Memory B cell (primary cell): ENCODE results near the gene SPRY2.

Experiments used
- ATAC-seq: fragments of 150-1000 bp; cut with Tn5 transposase; 2 replicates; pipeline ENCODE4 v1.10.0; 2021; ENCODE audit warnings: low read depth, mild to moderate bottlenecking, moderate library complexity
- DNase-seq, 2 donors: peaks; one replicate each; pipeline ENCODE4 v3.0.0; 2022; ENCODE audit warnings: low spot score in 2 of 2
- H3K27ac Mint-ChIP-seq: one replicate; pipeline ENCODE4 v1.8.0; 2022; ENCODE audit warnings: mild to moderate bottlenecking, moderate library complexity, mixed read lengths
- H3K27me3 Mint-ChIP-seq: one replicate; pipeline ENCODE4 v1.8.0; 2022; ENCODE audit warnings: mixed read lengths
- H3K36me3 Mint-ChIP-seq: one replicate; pipeline ENCODE4 v1.8.0; 2022; ENCODE audit warnings: mild to moderate bottlenecking, mixed read lengths
- H3K4me1 Mint-ChIP-seq: one replicate; pipeline ENCODE4 v1.8.0; 2022; ENCODE audit warnings: mixed read lengths
- H3K4me3 Mint-ChIP-seq: one replicate; pipeline ENCODE4 v1.8.0; 2022; ENCODE audit warnings: mild to moderate bottlenecking, moderate library complexity, mixed read lengths
- H3K9me3 Mint-ChIP-seq: one replicate; pipeline ENCODE4 v1.8.0; 2022; ENCODE audit warnings: mixed read lengths

The SPRY2 gene, protein sequence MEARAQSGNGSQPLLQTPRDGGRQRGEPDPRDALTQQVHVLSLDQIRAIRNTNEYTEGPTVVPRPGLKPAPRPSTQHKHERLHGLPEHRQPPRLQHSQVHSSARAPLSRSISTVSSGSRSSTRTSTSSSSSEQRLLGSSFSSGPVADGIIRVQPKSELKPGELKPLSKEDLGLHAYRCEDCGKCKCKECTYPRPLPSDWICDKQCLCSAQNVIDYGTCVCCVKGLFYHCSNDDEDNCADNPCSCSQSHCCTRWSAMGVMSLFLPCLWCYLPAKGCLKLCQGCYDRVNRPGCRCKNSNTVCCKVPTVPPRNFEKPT

DNA sequence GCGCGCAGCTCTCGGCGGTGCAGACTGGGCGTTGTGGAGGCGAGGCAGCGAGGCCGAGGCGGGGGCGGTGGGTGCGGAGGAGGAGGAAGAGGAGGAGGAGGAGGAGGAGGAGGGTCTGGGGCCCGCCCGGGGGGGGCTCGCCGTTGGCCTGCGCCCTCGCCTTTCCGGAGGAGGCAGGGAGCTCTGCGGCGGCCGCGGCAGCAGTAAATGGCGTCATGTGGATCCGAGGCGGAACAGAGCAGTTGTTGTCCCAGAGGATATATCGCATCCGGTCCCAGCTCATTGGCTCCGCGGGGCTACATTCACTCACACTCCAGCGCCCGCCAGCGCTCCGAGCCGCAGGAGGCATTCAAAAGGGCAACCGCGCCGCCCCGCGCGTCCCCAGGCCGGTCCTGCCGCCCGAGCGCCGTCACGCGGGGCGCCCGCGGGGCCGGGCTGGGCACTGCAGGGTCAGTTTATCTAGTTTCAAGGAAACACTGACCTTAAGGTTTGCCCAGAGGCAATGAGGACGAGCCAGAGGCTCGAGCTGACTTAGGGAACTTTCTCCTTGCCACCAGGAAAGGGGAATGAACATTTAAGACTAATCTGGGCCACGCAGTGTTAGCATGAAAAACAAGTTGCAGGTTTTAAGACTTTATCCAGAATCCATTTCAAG is at the start of gene SPRY2:
Gene SPRY2 (minus strand): TSS at position 26 of the 655 bp plus-strand sequence. CDS start 3,421 bp downstream, outside the sequence.
- H3K36me3 Mint-ChIP-seq, result no peaks in the 10 kb centered on the region
- H3K4me1 Mint-ChIP-seq, result peaks cover 9% of the 10 kb centered on the region
- no peak within 1 kb of the TSS for H3K27ac Mint-ChIP-seq
- no peaks in the 10 kb centered on the region for H3K9me3 Mint-ChIP-seq
- ATAC-seq (peak; percentile 46), DNase-seq (peak in 1 of 2 donors; percentile 17)
- peaks cover 5% of the 10 kb centered on the region for H3K27me3 Mint-ChIP-seq
- H3K4me3 Mint-ChIP-seq, result peak within 1 kb of the TSS; percentile 69

DNA sequence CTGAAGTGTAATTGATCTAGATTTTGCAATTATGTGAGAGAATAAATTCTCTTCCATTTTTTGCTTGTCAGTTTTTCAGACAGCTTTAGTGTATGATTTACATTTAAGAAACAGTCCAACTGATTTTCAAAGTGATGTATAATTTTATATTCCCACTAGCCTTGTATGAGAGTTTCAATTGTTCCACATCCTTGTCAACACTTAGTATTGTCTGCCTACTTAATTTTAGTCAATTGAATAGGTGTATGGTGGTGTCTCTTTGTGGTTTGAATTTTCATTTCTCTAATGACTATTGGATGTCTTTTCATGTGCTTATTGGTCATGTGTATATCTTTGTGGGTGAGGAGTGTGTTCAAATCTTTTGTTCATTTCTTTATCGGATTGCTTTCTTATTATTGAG is 49.4 kb upstream of the SPRY2 start:
- no peak for ATAC-seq
- no peak overlapping the region for H3K4me3 Mint-ChIP-seq
- no peak for DNase-seq
- peaks cover 1% of the 10 kb centered on the region for H3K27me3 Mint-ChIP-seq
- no peak overlapping the region for H3K27ac Mint-ChIP-seq
- H3K9me3 Mint-ChIP-seq, result peaks cover 10% of the 10 kb centered on the region
- H3K4me1 Mint-ChIP-seq, result peaks cover 3% of the 10 kb centered on the region
- H3K36me3 Mint-ChIP-seq, result peaks cover 2% of the 10 kb centered on the region

DNA sequence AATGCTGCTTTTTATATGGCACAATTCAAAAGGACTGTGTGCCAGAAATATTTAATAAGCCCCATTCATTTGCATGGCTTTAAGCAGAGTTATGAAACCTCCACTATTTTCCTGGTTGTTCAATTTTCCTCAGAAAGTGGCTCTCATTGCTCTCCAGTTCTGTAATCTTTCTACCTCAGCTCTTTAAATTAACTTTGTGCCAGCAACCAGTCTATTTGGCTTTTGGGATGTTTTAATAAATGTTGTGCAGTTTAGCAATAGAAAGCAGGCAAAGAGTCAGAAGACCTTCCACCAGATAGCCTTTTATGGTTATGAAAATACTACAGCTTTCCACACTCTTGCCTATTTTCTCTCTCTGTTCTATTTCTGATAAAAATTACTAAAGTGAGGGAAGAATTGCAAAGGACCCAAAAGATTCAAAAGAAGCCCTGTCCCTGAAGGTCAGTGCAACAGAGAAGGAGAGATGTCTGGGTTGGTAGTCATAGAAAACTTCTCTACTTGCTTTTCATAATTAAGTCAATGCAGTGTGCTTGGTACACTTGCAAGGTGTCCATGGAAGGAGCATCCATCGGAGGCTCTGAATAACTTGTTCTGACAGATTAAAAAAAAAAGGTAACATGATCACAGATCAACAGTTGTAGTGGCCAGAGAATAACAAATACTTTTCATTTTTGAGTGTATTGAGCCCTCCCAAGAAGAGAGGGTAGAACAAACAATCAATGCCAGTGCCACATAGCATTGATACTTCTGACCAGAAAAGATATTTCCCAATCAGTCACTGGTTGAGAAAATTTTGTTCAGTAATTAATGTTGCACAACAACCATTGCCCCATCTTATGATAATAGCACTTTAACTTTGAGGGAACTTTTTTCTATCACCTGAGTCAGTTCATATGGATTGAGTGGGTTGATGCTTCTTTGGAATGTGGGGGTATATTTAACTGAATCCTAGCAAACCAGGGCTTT is 48.4 kb upstream of the SPRY2 start:
- Mint-ChIP-seq H3K27ac (no peak overlapping the region), H3K9me3 (peaks cover 10% of the 10 kb centered on the region), H3K36me3 (peaks cover 2% of the 10 kb centered on the region), H3K4me1 (peaks cover 3% of the 10 kb centered on the region), H3K4me3 (no peak overlapping the region), H3K27me3 (peaks cover 1% of the 10 kb centered on the region)
- ATAC-seq (no peak), DNase-seq (no peak)

GRCh38 chr13:80388506-80388905 is 47.6 kb upstream of the SPRY2 start:
- Mint-ChIP-seq H3K4me3 (no peak overlapping the region), H3K27ac (no peak overlapping the region), H3K9me3 (peaks cover 7% of the 10 kb centered on the region), H3K4me1 (peaks cover 3% of the 10 kb centered on the region), H3K36me3 (peaks cover 2% of the 10 kb centered on the region), H3K27me3 (peaks cover 1% of the 10 kb centered on the region)
- no peak for ATAC-seq
- no peak for DNase-seq

DNA sequence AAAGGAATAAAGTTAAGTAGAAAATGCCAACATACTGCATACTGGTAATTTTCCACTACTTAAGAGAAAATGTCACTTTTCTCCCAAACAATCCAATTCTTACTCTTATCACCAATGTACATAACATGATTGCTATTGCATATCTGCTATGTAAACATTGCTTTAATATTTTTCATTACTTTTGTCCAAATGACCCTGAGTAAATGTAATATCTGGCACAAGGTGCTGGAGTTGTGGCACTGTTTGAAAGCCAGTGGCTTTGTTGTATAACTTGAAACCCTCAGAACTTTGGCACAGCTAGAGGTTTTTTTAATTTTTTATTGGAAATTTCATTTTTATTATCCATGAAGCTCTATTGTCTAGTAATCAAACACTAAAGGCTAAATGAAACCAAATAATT is 45.7 kb upstream of the SPRY2 start:
- H3K36me3 Mint-ChIP-seq, result no peaks in the 10 kb centered on the region
- DNase-seq, result no peak
- no peak overlapping the region for H3K4me3 Mint-ChIP-seq
- H3K27me3 Mint-ChIP-seq, result peaks cover 1% of the 10 kb centered on the region
- no peak overlapping the region for H3K27ac Mint-ChIP-seq
- H3K4me1 Mint-ChIP-seq, result peaks cover 3% of the 10 kb centered on the region
- H3K9me3 Mint-ChIP-seq, result peaks cover 4% of the 10 kb centered on the region
- ATAC-seq, result no peak

DNA sequence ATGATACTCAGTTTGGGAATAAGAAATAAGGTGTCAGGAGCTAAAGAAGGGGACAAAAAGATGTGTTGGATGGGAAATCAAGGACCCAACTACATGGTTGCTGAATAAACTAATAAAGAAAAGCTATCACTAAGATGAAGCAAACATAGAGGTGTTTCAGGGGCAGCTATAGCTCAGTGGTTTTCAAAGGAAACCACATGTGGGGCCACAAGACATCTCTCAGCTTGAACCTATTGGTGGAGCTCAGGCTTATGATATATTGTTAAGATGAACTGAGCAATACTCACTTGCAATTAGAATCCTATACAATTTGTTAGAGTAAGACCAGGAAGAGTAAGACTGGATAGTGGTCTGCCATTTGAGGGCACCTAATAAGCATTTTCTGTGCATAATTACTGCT is 45.1 kb upstream of the SPRY2 start:
- DNase-seq (no peak), ATAC-seq (no peak)
- Mint-ChIP-seq H3K27ac (no peak overlapping the region), H3K4me3 (no peak overlapping the region), H3K36me3 (no peaks in the 10 kb centered on the region), H3K4me1 (peaks cover 3% of the 10 kb centered on the region), H3K9me3 (peaks cover 4% of the 10 kb centered on the region), H3K27me3 (peaks cover 1% of the 10 kb centered on the region)

DNA sequence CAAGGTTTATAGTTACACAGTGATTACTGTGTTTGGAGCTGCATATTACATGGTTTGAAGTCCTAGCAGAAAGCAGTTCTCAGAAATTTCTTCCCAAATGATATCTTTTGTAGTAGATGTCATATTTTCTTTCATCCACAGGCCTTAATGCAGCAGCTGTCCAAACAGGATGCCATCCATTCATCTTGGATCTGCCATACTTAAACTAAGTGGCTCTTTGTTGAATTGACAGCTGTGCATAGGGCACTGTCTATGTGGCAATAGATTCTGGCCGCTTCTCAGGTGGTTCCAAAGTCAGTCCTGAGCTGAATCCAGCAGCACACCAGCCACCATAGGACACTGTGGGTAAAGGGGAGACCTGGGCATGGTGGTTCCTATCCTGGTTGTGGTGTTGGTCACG is 41.6 kb upstream of the SPRY2 start:
- ATAC-seq (no peak), DNase-seq (no peak)
- Mint-ChIP-seq H3K36me3 (no peaks in the 10 kb centered on the region), H3K9me3 (peaks cover 1% of the 10 kb centered on the region), H3K4me1 (peaks cover 3% of the 10 kb centered on the region), H3K27me3 (no peaks in the 10 kb centered on the region), H3K4me3 (no peak overlapping the region), H3K27ac (no peak overlapping the region)

DNA sequence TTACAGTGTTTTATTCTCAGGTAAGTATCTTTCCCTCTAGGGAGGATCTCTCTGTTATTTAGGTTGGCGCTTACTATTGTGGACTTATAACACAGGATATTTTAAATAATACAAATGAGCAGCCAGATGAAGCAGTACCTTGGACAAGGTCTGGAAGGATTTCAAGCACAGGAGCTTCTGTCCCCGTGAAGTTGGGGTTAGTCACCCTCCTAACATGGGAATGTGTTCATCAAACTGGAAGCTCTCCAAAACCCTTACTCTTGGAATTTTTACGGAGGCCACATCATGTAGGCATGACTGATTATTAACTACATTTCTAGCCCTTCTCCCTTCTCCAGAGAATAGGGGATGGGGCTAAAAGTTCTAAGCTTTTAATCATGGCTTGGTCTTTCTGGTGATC is 38.3 kb upstream of the SPRY2 start:
- DNase-seq (no peak), ATAC-seq (no peak)
- Mint-ChIP-seq H3K36me3 (no peaks in the 10 kb centered on the region), H3K27ac (no peak overlapping the region), H3K4me3 (no peak overlapping the region), H3K27me3 (no peaks in the 10 kb centered on the region), H3K4me1 (no peaks in the 10 kb centered on the region), H3K9me3 (peaks cover 1% of the 10 kb centered on the region)

DNA sequence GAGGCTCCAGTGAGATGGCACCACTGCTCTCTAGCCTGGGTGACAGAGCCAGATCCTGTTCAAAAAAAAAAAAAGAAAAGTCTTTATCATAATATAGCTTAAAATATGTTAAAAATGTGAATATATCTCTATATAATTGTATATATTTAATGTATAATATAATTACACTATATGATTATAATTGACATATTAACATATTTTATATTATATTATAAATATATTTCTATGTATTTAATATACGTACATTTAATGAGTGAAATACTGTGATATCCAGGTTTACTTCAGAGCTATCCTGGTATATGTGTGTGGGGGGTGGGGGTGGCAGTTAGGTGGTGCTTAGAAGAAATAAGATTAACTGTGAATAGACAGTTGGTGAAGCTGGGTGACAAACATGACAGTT is 35.6 kb upstream of the SPRY2 start:
- H3K27me3 Mint-ChIP-seq, result no peaks in the 10 kb centered on the region
- H3K9me3 Mint-ChIP-seq, result no peaks in the 10 kb centered on the region
- DNase-seq (no peak), ATAC-seq (no peak)
- no peak overlapping the region for H3K27ac Mint-ChIP-seq
- H3K4me1 Mint-ChIP-seq, result no peaks in the 10 kb centered on the region
- H3K4me3 Mint-ChIP-seq, result no peak overlapping the region
- no peaks in the 10 kb centered on the region for H3K36me3 Mint-ChIP-seq

DNA sequence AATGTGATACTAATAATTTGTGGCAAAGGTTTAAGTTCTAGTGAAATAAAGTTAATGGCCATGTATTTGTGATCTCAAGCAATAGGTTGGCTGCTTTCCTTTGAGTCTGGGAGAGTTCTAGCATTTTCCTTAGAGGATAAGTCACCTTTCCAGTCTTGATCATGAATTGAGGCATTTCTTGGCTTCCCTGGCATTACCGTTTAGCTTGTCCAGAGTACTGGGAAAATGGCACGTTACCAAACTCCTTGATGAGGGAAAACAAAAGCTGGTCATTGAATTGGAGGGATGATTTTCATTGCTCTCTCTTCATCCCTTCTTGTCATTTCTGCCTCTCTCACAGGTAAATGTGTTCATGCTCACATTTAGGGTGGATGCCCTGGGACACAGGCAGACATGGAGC is 34.0 kb upstream of the SPRY2 start:
- no peak overlapping the region for H3K4me3 Mint-ChIP-seq

DNA sequence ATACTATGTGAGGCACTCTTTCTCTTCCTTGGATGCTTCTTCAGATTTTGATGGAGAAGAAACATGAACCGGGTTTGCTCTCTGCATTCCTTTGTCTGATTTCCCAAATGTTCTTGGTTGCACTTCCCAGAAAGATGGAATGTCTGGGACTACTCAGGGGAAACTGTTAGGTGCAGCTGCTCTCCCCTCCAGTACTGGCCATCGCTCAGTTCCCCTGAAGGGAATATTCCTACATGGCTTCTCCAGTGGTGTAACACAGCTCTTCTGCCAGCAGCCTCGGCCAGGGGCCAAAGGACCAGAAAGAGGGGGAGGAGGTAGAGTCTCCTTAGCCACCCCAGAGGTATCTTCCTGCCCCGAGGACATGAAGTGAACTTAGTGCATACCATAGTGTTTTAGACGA is 33.5 kb upstream of the SPRY2 start:
- H3K27ac Mint-ChIP-seq, result no peak overlapping the region
- H3K9me3 Mint-ChIP-seq, result no peaks in the 10 kb centered on the region
- no peak overlapping the region for H3K4me3 Mint-ChIP-seq
- no peaks in the 10 kb centered on the region for H3K4me1 Mint-ChIP-seq
- ATAC-seq (no peak), DNase-seq (no peak)
- H3K36me3 Mint-ChIP-seq, result no peaks in the 10 kb centered on the region
- no peaks in the 10 kb centered on the region for H3K27me3 Mint-ChIP-seq

More for the DNA sequence above, 34.0 kb upstream of the SPRY2 start:
- ATAC-seq (no peak), DNase-seq (no peak)
- no peak overlapping the region for H3K27ac Mint-ChIP-seq
- no peaks in the 10 kb centered on the region for H3K36me3 Mint-ChIP-seq
- no peaks in the 10 kb centered on the region for H3K27me3 Mint-ChIP-seq
- H3K9me3 Mint-ChIP-seq, result no peaks in the 10 kb centered on the region
- H3K4me1 Mint-ChIP-seq, result no peaks in the 10 kb centered on the region

DNA sequence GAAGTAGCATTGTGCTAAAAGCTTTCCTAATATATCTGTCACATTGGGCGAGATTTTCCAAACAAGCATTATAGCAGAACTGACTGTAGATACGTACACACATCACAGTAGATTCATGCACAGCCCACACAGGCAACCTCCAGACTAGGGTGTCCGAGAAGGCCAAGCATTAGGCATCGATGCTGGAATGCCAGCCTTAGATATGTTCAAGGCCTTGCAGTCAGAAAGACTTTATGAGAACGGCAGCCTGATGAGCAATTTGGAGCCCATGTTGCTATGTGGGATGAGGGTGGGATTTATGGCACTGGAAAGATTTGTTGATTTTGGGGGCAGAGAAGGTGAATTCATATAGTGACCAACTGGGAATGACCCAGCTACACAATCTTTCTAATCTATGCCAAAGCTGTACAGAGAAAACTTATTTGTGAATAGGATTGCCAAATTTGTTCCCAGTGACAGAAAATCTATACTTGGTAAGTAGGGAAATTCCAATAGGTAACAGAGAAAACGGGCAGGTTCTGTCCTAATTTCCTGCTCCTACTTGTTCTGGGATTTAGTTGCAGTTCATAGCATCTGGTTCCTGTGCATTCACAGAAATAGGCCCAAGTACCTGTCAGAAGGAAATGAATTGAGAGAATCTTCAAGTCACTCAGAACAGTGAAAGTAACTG is 31.0 kb upstream of the SPRY2 start:
- no peaks in the 10 kb centered on the region for H3K9me3 Mint-ChIP-seq
- H3K4me3 Mint-ChIP-seq, result no peak overlapping the region
- H3K4me1 Mint-ChIP-seq, result no peaks in the 10 kb centered on the region
- no peak for ATAC-seq
- no peaks in the 10 kb centered on the region for H3K36me3 Mint-ChIP-seq
- DNase-seq, result no peak
- no peak overlapping the region for H3K27ac Mint-ChIP-seq
- H3K27me3 Mint-ChIP-seq, result no peaks in the 10 kb centered on the region

GRCh38 chr13:80367473-80367872 is 26.5 kb upstream of the SPRY2 start:
- Mint-ChIP-seq H3K36me3 (no peaks in the 10 kb centered on the region), H3K4me1 (no peaks in the 10 kb centered on the region), H3K27ac (no peak overlapping the region), H3K9me3 (no peaks in the 10 kb centered on the region), H3K27me3 (no peaks in the 10 kb centered on the region), H3K4me3 (no peak overlapping the region)
- DNase-seq, result no peak
- ATAC-seq, result no peak
